ENCODE measurements around the gene NPAS3.

- TF ChIP-seq POLR2AphosphoS5 (IDR thresholded peaks at IDR 0.05; ENCODE audit: borderline replicate concordance, low read depth, low read length) = no peak
- no peak for TF ChIP-seq EZH2 (IDR thresholded peaks at IDR 0.05)
Measured at GRCh38 chr14:33408291-33408690, 469.6 kb downstream of the NPAS3 start.
